SK-N-SH (cell line): ENCODE results near the gene UBTD2. TPM values are rescaled to one million over a fixed set of nuclear protein-coding genes. Genes with fewer than 3 reads are reported as not detected.

Source experiments
- CTCF ChIA-PET: fragments of 300-600, 350-600 bp; formaldehyde crosslinking; extraction: SDS; loops from one replicate; lab custom pipeline; 2021; lab: Yijun Ruan, JAX
- POLR2A ChIA-PET: fragments of 350-600 bp; sonication (Branson Sonifier 250); formaldehyde crosslinking; extraction: SDS; loops from one replicate; lab custom pipeline; 2020; ENCODE audit warnings: antibody characterized with exemption, inconsistent platforms; lab: Yijun Ruan, JAX
- DNase-seq: peaks from one replicate; pipeline ENCODE4 v3.0.0; 2012
- H2AFZ ChIP-seq: fragments of 200-600 bp; sonication (generic); 2 replicates; pipeline ENCODE4 v1.8.1; 2016; ENCODE audit warnings: antibody characterized with exemption, mild to moderate bottlenecking, low read depth
- H3F3A ChIP-seq: fragments of 200-600 bp; sonication (generic); replicated peaks from 2 replicates; pipeline ENCODE3; 2016; ENCODE audit warnings: antibody characterized with exemption, mild to moderate bottlenecking; ENCODE audit not compliant: insufficient read depth
- H3K27ac ChIP-seq, 2 experiments: fragments of 200-500 bp in 1 of 2; fragments of 200-600 bp in 1 of 2; sonication (Bioruptor generic) in 1 of 2; sonication (generic), shearing (Covaris generic) in 1 of 2; 2 replicates each; pipeline versions ENCODE4 v1.5.1 to v1.6.1; 2014 to 2016; ENCODE audit warnings: low read depth in 2 of 2, inconsistent platforms in 1 of 2, low read length in 1 of 2, mild to moderate bottlenecking in 1 of 2, mixed read lengths in 1 of 2
- H3K27me3 ChIP-seq: fragments of 200-600 bp; sonication (generic), shearing (Covaris generic); 2 replicates; pipeline ENCODE4 v1.6.1; 2016; ENCODE audit warnings: mixed run types; ENCODE audit not compliant: insufficient read depth
- H3K36me3 ChIP-seq, 2 experiments: fragments of 200-500 bp in 1 of 2; fragments of 200-600 bp in 1 of 2; sonication (Bioruptor generic) in 1 of 2; sonication (generic) in 1 of 2; replicated peaks in 1 of 2; 2 replicates each; pipeline versions ENCODE3 to v1.5.1; 2014 to 2016; ENCODE audit warnings: low read length in 1 of 2, mild to moderate bottlenecking in 1 of 2; ENCODE audit not compliant: insufficient read depth in 2 of 2, control insufficient read depth in 1 of 2
- H3K4me1 ChIP-seq, 2 experiments: fragments of 200-500 bp in 1 of 2; fragments of 200-600 bp in 1 of 2; sonication (Bioruptor generic) in 1 of 2; sonication (generic), shearing (Covaris generic) in 1 of 2; 2 replicates each; pipeline versions ENCODE4 v1.5.1 to v1.6.1; 2014 to 2016; ENCODE audit warnings: low read depth in 1 of 2, low read length in 1 of 2, mixed run types in 1 of 2; ENCODE audit not compliant: insufficient read depth in 2 of 2, control insufficient read depth in 1 of 2
- H3K4me2 ChIP-seq: fragments of 200-600 bp; sonication (generic), shearing (Covaris generic); 2 replicates; pipeline ENCODE4 v1.6.1; 2017; ENCODE audit warnings: mixed run types
- H3K4me3 ChIP-seq, 2 experiments: fragments of 200-500 bp in 1 of 2; fragments of 200-600 bp in 1 of 2; sonication (Bioruptor generic) in 1 of 2; sonication (generic), shearing (Covaris generic) in 1 of 2; 2 replicates each; pipeline versions ENCODE4 v1.5.1 to v1.8.1; 2014 to 2016; ENCODE audit warnings: low read depth in 2 of 2, inconsistent platforms in 1 of 2, low read length in 1 of 2, mild to moderate bottlenecking in 1 of 2, mixed read lengths in 1 of 2, moderate library complexity in 1 of 2
- H3K79me2 ChIP-seq: fragments of 200-600 bp; sonication (generic); 2 replicates; pipeline ENCODE4 v1.8.1; 2017; ENCODE audit warnings: mild to moderate bottlenecking; ENCODE audit not compliant: insufficient read depth
- H3K9ac ChIP-seq: fragments of 200-600 bp; sonication (generic); 2 replicates; pipeline ENCODE4 v1.6.1; 2017; ENCODE audit warnings: mixed run types
- H3K9me2 ChIP-seq: fragments of 200-600 bp; sonication (generic); 2 replicates; pipeline ENCODE4 v1.6.1; 2017; ENCODE audit warnings: mixed run types
- H3K9me3 ChIP-seq: fragments of 200-600 bp; sonication (generic); 2 replicates; pipeline ENCODE4 v1.6.1; 2017; ENCODE audit warnings: mixed run types, mild to moderate bottlenecking, moderate library complexity
- H4K20me1 ChIP-seq: fragments of 200-600 bp; sonication (generic); 2 replicates; pipeline ENCODE4 v1.6.1; 2017; ENCODE audit warnings: mild to moderate bottlenecking, mixed run types; ENCODE audit not compliant: insufficient read depth
- CHD2 ChIP-seq: fragments of 150-350 bp; IDR thresholded peaks from 2 replicates; pipeline ENCODE4 v1.6.1; 2018; ENCODE audit warnings: low read length; ENCODE audit not compliant: partially characterized antibody
- EP300 ChIP-seq, 2 experiments: IDR thresholded peaks; 2 replicates each; pipeline versions ENCODE4 v1.4.0 to v1.6.1; 2012; ENCODE audit warnings: borderline replicate concordance in 1 of 2, low read depth in 1 of 2, low read length in 1 of 2
- FOSL2 ChIP-seq: IDR thresholded peaks from 2 replicates; pipeline ENCODE4 v1.4.0; 2012; ENCODE audit warnings: low read depth, mild to moderate bottlenecking, moderate library complexity, borderline replicate concordance
- FOXJ3 ChIP-seq: sonication (generic); formaldehyde crosslinking; IDR thresholded peaks from 2 replicates; pipeline ENCODE4 v1.5.1; 2020; ENCODE audit warnings: mild to moderate bottlenecking, missing genetic modification reagents
- FOXM1 ChIP-seq: IDR thresholded peaks from 2 replicates; pipeline ENCODE4 v1.4.0; 2012; ENCODE audit warnings: low read depth, mild to moderate bottlenecking
- GABPA ChIP-seq: IDR thresholded peaks from 2 replicates; pipeline ENCODE4 v1.4.0; 2012; ENCODE audit warnings: low read depth, mild to moderate bottlenecking
- NRF1 ChIP-seq: IDR thresholded peaks from 2 replicates; pipeline ENCODE4 v1.6.1; 2012; ENCODE audit warnings: low read depth, mild to moderate bottlenecking, low read length
- PBX3 ChIP-seq: IDR thresholded peaks from 2 replicates; pipeline ENCODE4; 2012
- RAD21 ChIP-seq: IDR thresholded peaks from 2 replicates; pipeline ENCODE4 v1.6.1; 2012; ENCODE audit warnings: mild to moderate bottlenecking, low read length
- RXRA ChIP-seq: IDR thresholded peaks from 2 replicates; pipeline ENCODE4 v1.4.0; 2012; ENCODE audit warnings: low read depth, mild to moderate bottlenecking, borderline replicate concordance
- SMC3 ChIP-seq: IDR thresholded peaks from 2 replicates; pipeline ENCODE4 v1.6.1; 2012; ENCODE audit warnings: low read depth, low read length, improper control_type of control experiment
- TAF1 ChIP-seq: IDR thresholded peaks from 2 replicates; pipeline ENCODE4 v1.6.1; 2012; ENCODE audit warnings: low read depth, mild to moderate bottlenecking, low read length, moderate library complexity, borderline replicate concordance
- TCF12 ChIP-seq: IDR thresholded peaks from 2 replicates; pipeline ENCODE4 v1.4.0; 2012
- USF1 ChIP-seq: IDR thresholded peaks from 2 replicates; pipeline ENCODE4 v1.4.0; 2012; ENCODE audit warnings: low read depth, borderline replicate concordance
- WGBS: methylation state at CpG from one replicate; pipeline ENCODE4 v1.1.6; 2017; ENCODE audit warnings: low lambda C conversion rate; 5-methylcytosine and 5-hydroxymethylcytosine counted together
- polyA plus RNA-seq, 3 experiments: library from polyadenylated mRNA; depleted of rRNA; stranded (reverse); fragments of >200 nt; gene quantifications; 2 replicates each; pipeline ENCODE4 v1.2.3, GENCODE V29; 2012
- TF ChIP-seq, protein P1 (sequence below): fragments of 150-350 bp; IDR thresholded peaks from 2 replicates; pipeline ENCODE4 v1.6.1; 2017; ENCODE audit warnings: antibody characterized with exemption, low read length, low read depth, borderline replicate concordance
- TF ChIP-seq, protein P2 (sequence below): fragments of 200-600 bp; sonication (generic); IDR thresholded peaks from 2 replicates; pipeline ENCODE4 v1.6.1; 2017; ENCODE audit warnings: antibody characterized with exemption, mild to moderate bottlenecking, moderate library complexity
- TF ChIP-seq, protein P3 (sequence below): IDR thresholded peaks from 2 replicates; pipeline ENCODE4 v1.4.0; 2012; ENCODE audit warnings: low read depth

Gene UBTD2
- polyA plus RNA-seq, 1 of the 3 experiments (the other 2 are of a cell fraction) = 13.8 TPM

DNA sequence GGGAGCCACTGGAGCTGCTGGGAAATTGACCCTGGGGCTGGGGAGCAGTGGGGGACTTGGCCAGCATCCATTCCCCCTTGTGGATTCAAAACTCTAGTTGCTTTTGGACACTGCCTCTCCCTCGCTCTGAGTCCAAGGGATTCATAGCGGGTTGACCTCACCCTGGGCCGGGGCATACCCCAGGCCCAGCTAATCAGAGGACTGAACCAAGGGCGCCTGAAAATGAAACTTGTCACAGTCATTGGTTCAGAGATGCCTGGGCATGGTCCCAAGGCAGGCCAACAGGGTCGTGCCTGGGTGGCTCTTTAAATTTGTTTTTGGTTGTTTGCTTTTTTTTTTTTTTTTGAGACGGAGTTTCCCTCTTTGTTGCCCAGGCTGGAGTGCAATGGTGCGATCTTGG, 118.1 kb downstream of the UBTD2 start:
- peaks cover 12% of the 10 kb centered on the region; the same call in 1 of the 2 replicates for H4K20me1 ChIP-seq
- no peak for DNase-seq
- H3K27me3 ChIP-seq = no peaks in the 10 kb centered on the region
- no peak overlapping the region for H3K9ac ChIP-seq
- POLR2A ChIA-PET = no interaction called here
- CTCF ChIA-PET = interaction anchor here (1.4 to 4.1 kb wide), 2 partner anchors 14 to 23 kb away, joined by 3 to 18 read pairs; partner anchors contain the start of gene STK10
- no peak overlapping the region for H3K4me2 ChIP-seq
- H2AFZ ChIP-seq = no peak overlapping the region
- H3K27ac ChIP-seq = no peak overlapping the region
- no peaks in the 10 kb centered on the region for H3K36me3 ChIP-seq
- no peaks in the 10 kb centered on the region for H3F3A ChIP-seq
- no peak overlapping the region for H3K4me3 ChIP-seq
- H3K9me3 ChIP-seq = no peaks in the 10 kb centered on the region
- WGBS = 68% methylated on average over 5 of the region's 7 CpGs
- H3K9me2 ChIP-seq = no peaks in the 10 kb centered on the region
- H3K4me1 ChIP-seq = no peaks in the 10 kb centered on the region; a peak in 1 of 4 replicates
- TF ChIP-seq SMC3 = no peak
- no peak for TF ChIP-seq RXRA
- no peak for TF ChIP-seq FOXJ3 (CRISPR knock-in tag)
- TF ChIP-seq, protein P1, sequence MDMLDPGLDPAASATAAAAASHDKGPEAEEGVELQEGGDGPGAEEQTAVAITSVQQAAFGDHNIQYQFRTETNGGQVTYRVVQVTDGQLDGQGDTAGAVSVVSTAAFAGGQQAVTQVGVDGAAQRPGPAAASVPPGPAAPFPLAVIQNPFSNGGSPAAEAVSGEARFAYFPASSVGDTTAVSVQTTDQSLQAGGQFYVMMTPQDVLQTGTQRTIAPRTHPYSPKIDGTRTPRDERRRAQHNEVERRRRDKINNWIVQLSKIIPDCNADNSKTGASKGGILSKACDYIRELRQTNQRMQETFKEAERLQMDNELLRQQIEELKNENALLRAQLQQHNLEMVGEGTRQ = no peak
- no peak for TF ChIP-seq CHD2
- TF ChIP-seq, protein P2, sequence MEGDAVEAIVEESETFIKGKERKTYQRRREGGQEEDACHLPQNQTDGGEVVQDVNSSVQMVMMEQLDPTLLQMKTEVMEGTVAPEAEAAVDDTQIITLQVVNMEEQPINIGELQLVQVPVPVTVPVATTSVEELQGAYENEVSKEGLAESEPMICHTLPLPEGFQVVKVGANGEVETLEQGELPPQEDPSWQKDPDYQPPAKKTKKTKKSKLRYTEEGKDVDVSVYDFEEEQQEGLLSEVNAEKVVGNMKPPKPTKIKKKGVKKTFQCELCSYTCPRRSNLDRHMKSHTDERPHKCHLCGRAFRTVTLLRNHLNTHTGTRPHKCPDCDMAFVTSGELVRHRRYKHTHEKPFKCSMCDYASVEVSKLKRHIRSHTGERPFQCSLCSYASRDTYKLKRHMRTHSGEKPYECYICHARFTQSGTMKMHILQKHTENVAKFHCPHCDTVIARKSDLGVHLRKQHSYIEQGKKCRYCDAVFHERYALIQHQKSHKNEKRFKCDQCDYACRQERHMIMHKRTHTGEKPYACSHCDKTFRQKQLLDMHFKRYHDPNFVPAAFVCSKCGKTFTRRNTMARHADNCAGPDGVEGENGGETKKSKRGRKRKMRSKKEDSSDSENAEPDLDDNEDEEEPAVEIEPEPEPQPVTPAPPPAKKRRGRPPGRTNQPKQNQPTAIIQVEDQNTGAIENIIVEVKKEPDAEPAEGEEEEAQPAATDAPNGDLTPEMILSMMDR = no peak
- no peak for TF ChIP-seq PBX3
- TF ChIP-seq FOSL2 = no peak
- TF ChIP-seq, protein P3, sequence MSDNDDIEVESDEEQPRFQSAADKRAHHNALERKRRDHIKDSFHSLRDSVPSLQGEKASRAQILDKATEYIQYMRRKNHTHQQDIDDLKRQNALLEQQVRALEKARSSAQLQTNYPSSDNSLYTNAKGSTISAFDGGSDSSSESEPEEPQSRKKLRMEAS = no peak
- TF ChIP-seq NRF1 = no peak
- TF ChIP-seq TCF12 = no peak
- TF ChIP-seq RAD21 = no peak
- no peak for TF ChIP-seq GABPA
- no peak for TF ChIP-seq TAF1
- no peak for TF ChIP-seq EP300 (IDR thresholded peaks at IDR 0.05; ENCODE audit: borderline replicate concordance in 1 of 2, low read depth in 1 of 2, low read length in 1 of 2)
- TF ChIP-seq FOXM1 = no peak
- no peak for TF ChIP-seq USF1
- TF ChIP-seq, all 33 proteins: peak for 0
- peaks cover 9% of the 10 kb centered on the region for H3K79me2 ChIP-seq
